GM12878 (cell line): ENCODE results near the gene ATP5F1A. TPM values are rescaled to one million over a fixed set of nuclear protein-coding genes. Genes with fewer than 3 reads are reported as not detected.

ENCODE experiments used
- ATAC-seq: fragments of 200-7000 bp; cut with Tn5 transposase; 3 replicates; pipeline ENCODE4 v1.9.1; 2020; ENCODE audit warnings: mild to moderate bottlenecking, moderate library complexity
- BruUV-seq: library from RNA; stranded (reverse); fragments of 400-500 nt; replicated peaks from 2 replicates; lab custom pipeline; 2021; lab: Mats Ljungman, UMichigan
- CTCF ChIA-PET: fragments of 300-600 bp; sonication (Branson Sonifier 250); formaldehyde crosslinking; extraction: SDS; loops from one replicate; lab custom pipeline; 2021; ENCODE audit warnings: inconsistent platforms; lab: Yijun Ruan, JAX
- POLR2A ChIA-PET: fragments of 350-600 bp; formaldehyde crosslinking; extraction: SDS; loops from one replicate; lab custom pipeline; 2021; ENCODE audit warnings: inconsistent platforms; lab: Charles Lee
- RAD21 ChIA-PET: fragments of 300-600 bp; sonication (Branson Sonifier 250); formaldehyde crosslinking; loops from one replicate; lab custom pipeline; 2023; ENCODE audit warnings: antibody characterized with exemption; ENCODE audit not compliant: unreplicated experiment; lab: Charles Lee
- SMC1A ChIA-PET: fragments of 300-600 bp; sonication (Branson Sonifier 250); formaldehyde crosslinking; loops from one replicate; lab custom pipeline; 2023; ENCODE audit not compliant: unreplicated experiment, uncharacterized antibody; lab: Charles Lee
- DNase-seq: peaks from one replicate; pipeline ENCODE4 v3.0.0-alpha.2; 2011; ENCODE audit warnings: low read depth, low spot score
- FAIRE-seq: peaks from 3 replicates; lab custom pipeline; 2011; peaks lifted over from hg19 to GRCh38; lab: Jason Lieb, UNC
- H2AFZ ChIP-seq: 2 replicates; pipeline ENCODE4 v1.6.0; 2011; ENCODE audit warnings: low read depth, low read length, control low read depth; ENCODE audit not compliant: control insufficient read depth
- H3K27ac ChIP-seq: 2 replicates; pipeline ENCODE4 v1.5.1; 2011; ENCODE audit warnings: control low read depth; ENCODE audit not compliant: control insufficient read depth, insufficient read depth
- H3K27me3 ChIP-seq, 2 experiments: replicated peaks in 1 of 2; 2 replicates each; pipeline versions ENCODE4 v1.6.0 to v1.6.1; 2011; ENCODE audit warnings: low read length in 1 of 2; ENCODE audit not compliant: control insufficient read depth in 2 of 2, insufficient read depth in 2 of 2
- H3K36me3 ChIP-seq, 2 experiments: 2 replicates each; pipeline ENCODE4 v1.5.1; 2011; ENCODE audit warnings: low read length in 1 of 2; ENCODE audit not compliant: control insufficient read depth in 2 of 2, insufficient read depth in 2 of 2
- H3K4me1 ChIP-seq: 2 replicates; pipeline ENCODE4 v1.6.1; 2011; ENCODE audit warnings: mild to moderate bottlenecking, low read length, moderate library complexity, mixed read lengths; ENCODE audit not compliant: control insufficient read depth, insufficient read depth
- H3K4me2 ChIP-seq: 2 replicates; pipeline ENCODE4 v1.6.0; 2011; ENCODE audit warnings: control low read depth; ENCODE audit not compliant: control insufficient read depth, insufficient read depth
- H3K4me3 ChIP-seq: fragments of 200-600 bp; sonication (generic); 2 replicates; pipeline ENCODE4 v1.5.1; 2016
- H3K79me2 ChIP-seq: 2 replicates; pipeline ENCODE4 v1.6.0; 2011; ENCODE audit warnings: low read length; ENCODE audit not compliant: control insufficient read depth, insufficient read depth
- H3K9ac ChIP-seq: 2 replicates; pipeline ENCODE4 v1.8.0; 2011; ENCODE audit warnings: low read length, control low read depth, mixed read lengths; ENCODE audit not compliant: control insufficient read depth, insufficient read depth
- H3K9me3 ChIP-seq: replicated peaks from 3 replicates; pipeline ENCODE4 v1.5.1; 2011; ENCODE audit warnings: mild to moderate bottlenecking, low read length; ENCODE audit not compliant: control insufficient read depth, insufficient read depth
- H4K20me1 ChIP-seq: 2 replicates; pipeline ENCODE4 v1.6.0; 2011; ENCODE audit not compliant: control insufficient read depth, insufficient read depth
- BHLHE40 ChIP-seq, 2 experiments: fragments of 450-650 bp in 1 of 2; IDR thresholded peaks; 2 replicates each; pipeline ENCODE4 v1.6.1; 2011 to 2017; ENCODE audit warnings: low read depth in 2 of 2, borderline replicate concordance in 1 of 2, improper control_type of control experiment in 1 of 2, low read length in 1 of 2, mild to moderate bottlenecking in 1 of 2
- FOXK2 ChIP-seq: fragments of 450-650 bp; IDR thresholded peaks from 2 replicates; pipeline ENCODE4 v1.6.1; 2017; ENCODE audit warnings: mild to moderate bottlenecking, moderate library complexity
- HDGF ChIP-seq: fragments of 450-650 bp; IDR thresholded peaks from 2 replicates; pipeline ENCODE4 v1.6.1; 2016; ENCODE audit warnings: antibody characterized with exemption
- TCF3 ChIP-seq: IDR thresholded peaks from 2 replicates; pipeline ENCODE4 v1.6.1; 2012; ENCODE audit warnings: low read depth, mild to moderate bottlenecking, low read length, borderline replicate concordance; ENCODE audit not compliant: insufficient read depth
- whole genome bisulfite sequencing: methylation state at CpG from one replicate; pipeline ENCODE4 v1.1.6; 2016; ENCODE audit warnings: low lambda C conversion rate; ENCODE audit not compliant: insufficient replicate concordance, insufficient coverage; ENCODE audit errors: missing lambda C conversion rate; 5-methylcytosine and 5-hydroxymethylcytosine counted together
- in situ Hi-C: fragments of 300-500 bp; cut with MboI; formaldehyde crosslinking; loops from 9 replicates; pipeline ENCODE4 v1.14.3; 2018; ENCODE audit warnings: mixed read lengths
- intact Hi-C: fragments of 100-400 bp; cut with micrococcal nuclease; formaldehyde crosslinking; loops from one replicate; pipeline ENCODE4 v1.14.2; 2022; ENCODE audit not compliant: unreplicated experiment
- polyA plus RNA-seq, 11 experiments: library from polyadenylated mRNA; depleted of rRNA in 4 of 11; unstranded in 6 of 11; stranded (reverse) in 5 of 11; fragments of >200 nt; fragmentation: Nextera tagmentation in 4 of 11; fragmentation: Illumina TruSeq in 1 of 11; extraction: Ambion mirVana in 4 of 11; extraction: Trizol in 1 of 11; gene quantifications; 1 replicate in 1 of 11; 2 replicates in 10 of 11; pipeline versions ENCODE4 v1.2.1 to v1.2.3, GENCODE V29; 2011 to 2016; ENCODE audit warnings: inconsistent platforms in 2 of 11, missing spikeins in 2 of 11, low read depth in 1 of 11
- small RNA-seq: library from RNA; depleted of rRNA; stranded (forward); fragments of <200 nt; gene quantifications from one replicate; pipeline ENCODE3, GENCODE V24; 2014
- total RNA-seq, 4 experiments: library from RNA; depleted of rRNA in 3 of 4; stranded (reverse); fragments of >200 nt in 3 of 4; fragmentation: Illumina TruSeq in 1 of 4; extraction: Trizol in 1 of 4; gene quantifications; 2 replicates each; pipeline versions ENCODE4 v1.2.1 to v1.2.3, GENCODE V29; 2013 to 2021

Gene ATP5F1A
- total and polyA plus RNA-seq, 10 of the 15 experiments (the other 5 are each of a cell fraction or from before 2014, with no cell fraction given): 592 to 1,161 (median 723) TPM

GRCh38 chr18:46031741-46032140 lies 66.4 kb downstream of the ATP5F1A start:
- FAIRE-seq: no peak
- SMC1A ChIA-PET: no interaction called here
- peaks cover 3 to 4% of the 10 kb centered on the region in 2 experiments; a peak in 2 of 4 replicates for H3K27me3 ChIP-seq
- no peak overlapping the region for H3K27ac ChIP-seq
- 64% methylated on average over 4 of the region's 4 CpGs for WGBS
- no peak overlapping the region for H3K4me3 ChIP-seq
- POLR2A ChIA-PET: no interaction called here
- CTCF ChIA-PET: no interaction called here
- H2AFZ ChIP-seq: no peak overlapping the region
- in situ Hi-C loops (no loop called here), intact Hi-C loops (no loop called here)
- RAD21 ChIA-PET: no interaction called here
- TF ChIP-seq BHLHE40 (IDR thresholded peaks at IDR 0.05; ENCODE audit: borderline replicate concordance in 1 of 2, low read depth in 2 of 2, low read length in 1 of 2): no peak
- TF ChIP-seq HDGF: no peak
- no peak for TF ChIP-seq FOXK2
- no peak for TF ChIP-seq TCF3
- no peaks in the 10 kb centered on the region for H3K9me3 ChIP-seq
- H3K4me1 ChIP-seq: peaks cover 11% of the 10 kb centered on the region
- H3K36me3 ChIP-seq: no peaks in the 10 kb centered on the region
- H3K79me2 ChIP-seq: no peaks in the 10 kb centered on the region
- H3K9ac ChIP-seq: no peak overlapping the region
- no peak for DNase-seq
- no peak overlapping the region for H3K4me2 ChIP-seq
- BruUV-seq: no TSS peak
- no peak for ATAC-seq
- no peaks in the 10 kb centered on the region for H4K20me1 ChIP-seq

Small RNAs within 50 kb of the gene (small RNA-seq; reads per million reads assigned to genes)
- gene RNU6-1278P (not detected), gene RNY4P37 (not detected)

Other genes with a start within 250 kb of the ATP5F1A start
- gene EPG5, start 131.0 kb downstream of the ATP5F1A start, total RNA-seq (2014; rRNA removed): 9.1 and 9.7 TPM in 2 replicates
- gene EPG5, start 131.0 kb downstream of the ATP5F1A start, total RNA-seq (2014; rRNA removed; fragmentation: Illumina TruSeq; extraction: Trizol): 8.8 and 8.9 TPM in 2 replicates
- 9.9 and 12.5 TPM in 2 replicates for gene EPG5, start 131.0 kb downstream of the ATP5F1A start, total RNA-seq (2021)
- gene EPG5, start 131.0 kb downstream of the ATP5F1A start, polyA plus RNA-seq (2011; rRNA removed): 23.3 and 27.7 TPM in 2 replicates
- 11.1 and 11.4 TPM in 2 replicates for gene EPG5, start 131.0 kb downstream of the ATP5F1A start, polyA plus RNA-seq (2014; fragmentation: Illumina TruSeq; extraction: Trizol)
- 1 to 10 TPM; 1.9 to 2.3 TPM for gene EPG5, start 131.0 kb downstream of the ATP5F1A start, polyA plus RNA-seq (2014; fragmentation: Nextera tagmentation; extraction: Ambion mirVana)
- 8.2 and 11.3 TPM in 2 replicates for gene EPG5, start 131.0 kb downstream of the ATP5F1A start, polyA plus RNA-seq (2014; rRNA removed)
- gene EPG5, start 131.0 kb downstream of the ATP5F1A start, polyA plus RNA-seq (2016; fragmentation: Nextera tagmentation; extraction: Ambion mirVana): 1 to 10 TPM; 4.0 to 5.1 TPM
- 23.0 and 23.6 TPM in 2 replicates for gene PSTPIP2, start 26.0 kb downstream of the ATP5F1A start, total RNA-seq (2014; rRNA removed)
- gene PSTPIP2, start 26.0 kb downstream of the ATP5F1A start, total RNA-seq (2014; rRNA removed; fragmentation: Illumina TruSeq; extraction: Trizol): 27.0 and 28.8 TPM in 2 replicates
- gene PSTPIP2, start 26.0 kb downstream of the ATP5F1A start, total RNA-seq (2021): 21.2 and 23.5 TPM in 2 replicates
- 0.69 and 0.82 TPM in 2 replicates for gene PSTPIP2, start 26.0 kb downstream of the ATP5F1A start, polyA plus RNA-seq (2011; rRNA removed)
- 38.4 and 44.3 TPM in 2 replicates for gene PSTPIP2, start 26.0 kb downstream of the ATP5F1A start, polyA plus RNA-seq (2014; fragmentation: Illumina TruSeq; extraction: Trizol)
- 10 to 100 TPM; 12.6 to 15.5 TPM for gene PSTPIP2, start 26.0 kb downstream of the ATP5F1A start, polyA plus RNA-seq (2014; fragmentation: Nextera tagmentation; extraction: Ambion mirVana)
- gene PSTPIP2, start 26.0 kb downstream of the ATP5F1A start, polyA plus RNA-seq (2014; rRNA removed): 24.6 and 30.5 TPM in 2 replicates
- gene PSTPIP2, start 26.0 kb downstream of the ATP5F1A start, polyA plus RNA-seq (2016; fragmentation: Nextera tagmentation; extraction: Ambion mirVana): 10 to 100 TPM; 26.5 to 28.9 TPM
- 41.2 and 56.0 TPM in 2 replicates for gene HAUS1, start 6.1 kb upstream of the ATP5F1A start, total RNA-seq (2014; rRNA removed)
- 75.1 and 79.6 TPM in 2 replicates for gene HAUS1, start 6.1 kb upstream of the ATP5F1A start, total RNA-seq (2014; rRNA removed; fragmentation: Illumina TruSeq; extraction: Trizol)
- 52.4 and 58.7 TPM in 2 replicates for gene HAUS1, start 6.1 kb upstream of the ATP5F1A start, total RNA-seq (2021)
- 85.5 and 142 TPM in 2 replicates for gene HAUS1, start 6.1 kb upstream of the ATP5F1A start, polyA plus RNA-seq (2011; rRNA removed)
- 98.3 and 102 TPM in 2 replicates for gene HAUS1, start 6.1 kb upstream of the ATP5F1A start, polyA plus RNA-seq (2014; fragmentation: Illumina TruSeq; extraction: Trizol)
- gene HAUS1, start 6.1 kb upstream of the ATP5F1A start, polyA plus RNA-seq (2014; fragmentation: Nextera tagmentation; extraction: Ambion mirVana): 100 to 1,000 TPM; 173 to 182 TPM
- gene HAUS1, start 6.1 kb upstream of the ATP5F1A start, polyA plus RNA-seq (2014; rRNA removed): 44.7 and 54.6 TPM in 2 replicates
- gene HAUS1, start 6.1 kb upstream of the ATP5F1A start, polyA plus RNA-seq (2016; fragmentation: Nextera tagmentation; extraction: Ambion mirVana): 100 to 1,000 TPM; 106 to 119 TPM